ENCODE measurements around the gene IL18BP. TPM values are rescaled to one million over a fixed set of nuclear protein-coding genes. Genes with fewer than 3 reads are reported as not detected.

Gene IL18BP
- polyA plus RNA-seq, 1 experiment = 2.2 TPM

DNA sequence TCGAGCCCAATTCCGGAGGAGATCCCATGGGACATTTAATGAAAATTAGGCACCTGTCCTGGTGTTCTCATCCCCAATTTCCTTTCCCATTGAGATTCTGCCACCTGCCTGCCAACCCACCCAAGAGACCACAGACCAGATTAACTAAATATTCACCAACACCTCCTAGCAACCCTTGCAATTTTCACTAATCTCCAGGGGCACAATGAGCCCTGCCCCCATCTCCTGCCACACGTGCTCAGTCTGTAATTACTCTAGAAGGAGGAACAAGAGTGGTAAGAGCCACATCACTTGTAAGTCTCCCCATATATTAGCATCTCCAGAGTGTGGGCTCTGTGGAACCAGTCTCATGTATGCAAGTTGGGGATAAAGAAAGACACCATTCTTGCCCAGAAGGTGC lies 38.0 kb downstream of the IL18BP start:
- CTCF ChIA-PET = interaction anchor here (1.4 to 2.5 kb wide), 2 partner anchors 11 to 54 kb away, joined by 3 to 24 read pairs; no protein-coding TSS in a partner anchor
- POLR2A ChIA-PET = no interaction called here
- no peaks in the 10 kb centered on the region for H3K27me3 ChIP-seq (ENCODE audit: control insufficient read depth, insufficient read depth, low read length)
- no peak overlapping the region for H3K4me3 ChIP-seq (ENCODE audit: low read depth, low read length)
- H3K9me3 ChIP-seq (ENCODE audit: control insufficient read depth, insufficient read depth, low read length) = no peaks in the 10 kb centered on the region
- TF ChIP-seq, protein P1, sequence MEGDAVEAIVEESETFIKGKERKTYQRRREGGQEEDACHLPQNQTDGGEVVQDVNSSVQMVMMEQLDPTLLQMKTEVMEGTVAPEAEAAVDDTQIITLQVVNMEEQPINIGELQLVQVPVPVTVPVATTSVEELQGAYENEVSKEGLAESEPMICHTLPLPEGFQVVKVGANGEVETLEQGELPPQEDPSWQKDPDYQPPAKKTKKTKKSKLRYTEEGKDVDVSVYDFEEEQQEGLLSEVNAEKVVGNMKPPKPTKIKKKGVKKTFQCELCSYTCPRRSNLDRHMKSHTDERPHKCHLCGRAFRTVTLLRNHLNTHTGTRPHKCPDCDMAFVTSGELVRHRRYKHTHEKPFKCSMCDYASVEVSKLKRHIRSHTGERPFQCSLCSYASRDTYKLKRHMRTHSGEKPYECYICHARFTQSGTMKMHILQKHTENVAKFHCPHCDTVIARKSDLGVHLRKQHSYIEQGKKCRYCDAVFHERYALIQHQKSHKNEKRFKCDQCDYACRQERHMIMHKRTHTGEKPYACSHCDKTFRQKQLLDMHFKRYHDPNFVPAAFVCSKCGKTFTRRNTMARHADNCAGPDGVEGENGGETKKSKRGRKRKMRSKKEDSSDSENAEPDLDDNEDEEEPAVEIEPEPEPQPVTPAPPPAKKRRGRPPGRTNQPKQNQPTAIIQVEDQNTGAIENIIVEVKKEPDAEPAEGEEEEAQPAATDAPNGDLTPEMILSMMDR (IDR thresholded peaks at IDR 0.05; ENCODE audit: low read depth, low read length) = no peak
- no peak for DNase-seq (ENCODE audit: low read depth, low spot score)
- no peak overlapping the region for H3K27ac ChIP-seq (ENCODE audit: low read depth, low read length)

DNA sequence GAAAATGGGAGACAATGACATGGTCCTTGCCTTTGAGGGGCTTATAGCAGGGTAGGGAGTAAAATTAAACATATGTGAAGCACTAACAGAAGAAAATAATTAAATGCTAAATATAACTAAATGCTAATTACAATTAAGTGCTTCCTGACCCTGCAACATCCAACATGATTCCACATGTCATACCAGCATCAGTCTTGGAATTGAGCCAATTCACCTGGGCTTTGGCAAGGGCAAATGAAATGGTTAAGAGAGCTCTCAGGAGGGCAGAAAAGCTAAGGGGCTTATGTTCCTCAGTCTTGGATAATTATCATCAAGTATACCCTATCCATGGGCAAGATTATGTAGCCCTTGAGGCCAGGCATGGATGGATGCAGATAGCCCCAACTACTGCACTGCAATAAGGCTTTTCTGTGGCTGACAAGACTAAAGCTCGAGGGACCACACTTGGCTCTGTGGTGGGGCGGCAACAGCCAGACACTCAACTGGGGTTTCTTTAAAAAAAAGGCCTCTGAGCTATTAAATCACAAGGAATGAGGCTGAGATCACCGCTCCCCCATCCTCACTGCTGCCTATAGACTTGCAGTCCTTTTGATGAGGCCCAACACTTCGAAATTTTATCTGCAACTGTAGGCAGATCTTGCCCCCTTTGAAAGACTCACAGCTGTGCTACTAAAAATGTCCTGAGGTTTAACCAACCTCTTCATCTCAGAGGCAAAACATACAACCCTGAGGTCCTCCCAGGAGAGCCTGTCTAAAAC lies 39.0 kb downstream of the IL18BP start:
- Histone ChIP-seq H3K27ac (ENCODE audit: low read depth, low read length) (no peak overlapping the region), H3K27me3 (ENCODE audit: control insufficient read depth, insufficient read depth, low read length) (no peaks in the 10 kb centered on the region), H3K4me3 (ENCODE audit: low read depth, low read length) (peak overlapping the region; percentile 88), H3K9me3 (ENCODE audit: control insufficient read depth, insufficient read depth, low read length) (no peaks in the 10 kb centered on the region)
- CTCF ChIA-PET = interaction anchor here (0.6 to 4.2 kb wide), 6 partner anchors 12 to 393 kb away, joined by 3 to 44 read pairs (median 13); no protein-coding TSS in a partner anchor
- POLR2A ChIA-PET = interaction anchor here (0.6 to 1.3 kb wide), 4 partner anchors 10 to 53 kb away, joined by 3 to 6 read pairs (median 4); no protein-coding TSS in a partner anchor
- TF ChIP-seq, protein P1 (IDR thresholded peaks at IDR 0.05; ENCODE audit: low read depth, low read length) = no peak
- no peak for DNase-seq (ENCODE audit: low read depth, low spot score)

DNA sequence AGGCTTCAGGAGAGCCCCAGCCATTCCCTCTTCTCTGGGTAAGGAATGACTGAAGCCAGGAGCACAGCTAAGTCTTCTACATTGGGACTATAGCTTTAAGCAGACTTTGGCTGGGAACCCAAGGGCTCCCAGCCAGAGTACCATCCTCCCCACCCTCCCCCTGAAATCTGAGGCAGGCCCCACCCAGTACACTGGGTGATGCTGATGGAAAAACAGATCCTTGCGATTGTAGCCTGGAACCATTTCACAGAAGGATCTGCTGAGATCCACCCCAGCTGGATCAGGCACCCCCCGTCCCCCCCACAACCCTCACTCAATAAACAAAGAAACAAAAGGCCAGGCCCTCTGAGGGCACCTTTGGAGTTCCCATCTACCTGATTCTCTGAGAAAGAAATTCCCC lies 39.8 kb downstream of the IL18BP start:
- POLR2A ChIA-PET = interaction anchor here (0.8 to 1.3 kb wide), 5 partner anchors 13 to 53 kb away, joined by 3 to 9 read pairs (median 4); no protein-coding TSS in a partner anchor
- TF ChIP-seq, protein P1 (IDR thresholded peaks at IDR 0.05; ENCODE audit: low read depth, low read length) = no peak
- no peaks in the 10 kb centered on the region for H3K27me3 ChIP-seq (ENCODE audit: control insufficient read depth, insufficient read depth, low read length)
- peak overlapping the region; percentile 88 for H3K4me3 ChIP-seq (ENCODE audit: low read depth, low read length)
- peak; percentile 48 for DNase-seq (ENCODE audit: low read depth, low spot score)
- no peaks in the 10 kb centered on the region for H3K9me3 ChIP-seq (ENCODE audit: control insufficient read depth, insufficient read depth, low read length)
- CTCF ChIA-PET = interaction anchor here (1.1 to 4.2 kb wide), 7 partner anchors 13 to 392 kb away, joined by 4 to 44 read pairs (median 11); no protein-coding TSS in a partner anchor
- peak overlapping the region; percentile 99 for H3K27ac ChIP-seq (ENCODE audit: low read depth, low read length)

DNA sequence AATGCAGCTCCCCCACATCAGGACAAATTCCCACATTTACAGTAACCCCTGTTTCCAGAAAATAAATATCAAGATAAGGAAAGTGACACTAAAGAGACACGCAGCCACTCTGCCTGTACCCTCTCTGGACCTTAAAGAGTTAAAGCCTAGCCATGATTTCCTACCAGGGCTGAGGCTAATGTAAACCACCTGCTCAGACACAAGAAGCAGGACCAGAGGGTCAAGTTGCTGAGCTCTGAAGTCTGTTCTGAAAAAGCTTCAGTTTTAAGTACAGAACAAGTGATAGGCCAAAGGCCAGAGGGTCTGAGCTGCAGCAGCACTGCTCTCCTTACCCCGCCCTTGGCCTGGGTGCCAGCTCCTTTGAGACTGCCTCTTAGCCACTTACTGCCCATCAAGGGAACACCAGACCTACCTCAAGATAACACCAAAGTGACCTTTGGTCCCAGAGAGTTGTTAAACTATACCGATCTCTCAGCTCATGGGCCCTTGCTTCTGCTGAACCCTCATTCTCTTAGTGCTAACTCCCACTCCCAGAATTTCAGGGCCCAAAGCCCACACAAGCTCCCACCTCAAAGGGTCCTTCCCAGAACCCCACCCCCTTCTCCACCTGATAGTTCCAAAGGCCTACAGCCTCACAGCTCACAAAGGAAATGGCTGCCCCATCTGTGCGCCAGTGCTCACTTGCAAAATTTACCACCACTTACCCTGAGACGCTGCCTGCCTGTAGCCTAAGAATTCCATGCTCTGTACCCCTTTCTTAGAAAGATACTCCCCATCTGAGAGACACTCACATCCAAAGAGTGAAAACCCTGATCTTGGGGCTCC lies 40.5 kb downstream of the IL18BP start:
- TF ChIP-seq, protein P1 (IDR thresholded peaks at IDR 0.05; ENCODE audit: low read depth, low read length) = no peak
- peak; percentile 7 for DNase-seq (ENCODE audit: low read depth, low spot score)
- Histone ChIP-seq H3K27me3 (ENCODE audit: control insufficient read depth, insufficient read depth, low read length) (no peaks in the 10 kb centered on the region), H3K4me3 (ENCODE audit: low read depth, low read length) (peak overlapping the region; percentile 88), H3K27ac (ENCODE audit: low read depth, low read length) (peak overlapping the region; percentile 99), H3K9me3 (ENCODE audit: control insufficient read depth, insufficient read depth, low read length) (no peaks in the 10 kb centered on the region)
- CTCF ChIA-PET = interaction anchor here (0.7 to 4.2 kb wide), 9 partner anchors 14 to 392 kb away, joined by 3 to 44 read pairs (median 7); no protein-coding TSS in a partner anchor
- POLR2A ChIA-PET = interaction anchor here (0.8 to 1.3 kb wide), 7 partner anchors 11 to 46 kb away, joined by 3 to 12 read pairs (median 5); no protein-coding TSS in a partner anchor
